Activated naive CD4-positive, alpha-beta T cell treated with anti-CD3 and anti-CD28 coated beads for 36 hours (primary cell): Measurements from ENCODE around the gene CHRM1. TPM values are rescaled to one million over a fixed set of nuclear protein-coding genes. Genes with fewer than 3 reads are reported as not detected.

Source experiments
- CTCF ChIA-PET: fragments of 350-600 bp; sonication (Branson Sonifier 250); formaldehyde crosslinking; loops from one replicate; lab custom pipeline; 2021; ENCODE audit warnings: antibody characterized with exemption; lab: Charles Lee
- DNase-seq: peaks from one replicate; pipeline ENCODE4 v3.0.0-alpha.2; 2020
- H3K27ac Mint-ChIP-seq: one replicate; pipeline ENCODE4 v1.8.0; 2021; ENCODE audit warnings: mild to moderate bottlenecking, mixed read lengths
- H3K27me3 Mint-ChIP-seq: one replicate; pipeline ENCODE4 v1.8.0; 2021; ENCODE audit warnings: low read depth, mixed read lengths
- H3K36me3 Mint-ChIP-seq: one replicate; pipeline ENCODE4 v1.8.0; 2021; ENCODE audit warnings: low read depth, mixed read lengths
- H3K4me1 Mint-ChIP-seq: one replicate; pipeline ENCODE4 v1.8.0; 2021; ENCODE audit warnings: low read depth, mixed read lengths
- H3K4me3 Mint-ChIP-seq: one replicate; pipeline ENCODE4 v1.8.0; 2021; ENCODE audit warnings: mild to moderate bottlenecking, moderate library complexity, mixed read lengths
- H3K9me3 Mint-ChIP-seq: one replicate; pipeline ENCODE4 v1.8.0; 2021; ENCODE audit warnings: mixed read lengths
- intact Hi-C: fragments of 100-400 bp; cut with micrococcal nuclease; formaldehyde crosslinking; loops from one replicate; pipeline ENCODE4 v1.15.1; 2023
- total RNA-seq, 2 experiments: library from RNA; stranded (reverse); gene quantifications; one replicate each; pipeline ENCODE4 v1.2.3, GENCODE V29; 2021

The CHRM1 gene
- total RNA-seq, 2 experiments from 2014 or later = not detected

DNA sequence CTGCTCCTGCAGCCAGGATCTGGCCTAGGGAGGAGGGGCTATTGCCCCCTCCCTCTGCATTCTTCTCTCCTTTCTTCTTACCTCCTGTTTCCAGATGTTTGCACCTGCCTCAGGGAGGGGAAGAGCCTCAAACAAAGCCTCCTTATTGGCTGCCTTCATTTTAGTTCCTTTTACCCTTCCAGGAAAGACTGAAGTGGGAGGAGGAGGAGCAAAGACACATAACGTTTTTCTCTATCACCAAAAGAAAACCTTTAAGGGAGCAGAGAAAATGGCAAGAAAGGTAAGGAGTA, 13.3 kb upstream of the CHRM1 start:
- CTCF ChIA-PET = no interaction called here
- H3K27me3 Mint-ChIP-seq = peaks cover 9% of the 10 kb centered on the region
- H3K9me3 Mint-ChIP-seq = peaks cover 7% of the 10 kb centered on the region
- no peaks in the 10 kb centered on the region for H3K4me1 Mint-ChIP-seq
- intact Hi-C loops = no loop called here
- H3K4me3 Mint-ChIP-seq = no peak overlapping the region
- no peak overlapping the region for H3K27ac Mint-ChIP-seq
- DNase-seq = no peak
- no peaks in the 10 kb centered on the region for H3K36me3 Mint-ChIP-seq

DNA sequence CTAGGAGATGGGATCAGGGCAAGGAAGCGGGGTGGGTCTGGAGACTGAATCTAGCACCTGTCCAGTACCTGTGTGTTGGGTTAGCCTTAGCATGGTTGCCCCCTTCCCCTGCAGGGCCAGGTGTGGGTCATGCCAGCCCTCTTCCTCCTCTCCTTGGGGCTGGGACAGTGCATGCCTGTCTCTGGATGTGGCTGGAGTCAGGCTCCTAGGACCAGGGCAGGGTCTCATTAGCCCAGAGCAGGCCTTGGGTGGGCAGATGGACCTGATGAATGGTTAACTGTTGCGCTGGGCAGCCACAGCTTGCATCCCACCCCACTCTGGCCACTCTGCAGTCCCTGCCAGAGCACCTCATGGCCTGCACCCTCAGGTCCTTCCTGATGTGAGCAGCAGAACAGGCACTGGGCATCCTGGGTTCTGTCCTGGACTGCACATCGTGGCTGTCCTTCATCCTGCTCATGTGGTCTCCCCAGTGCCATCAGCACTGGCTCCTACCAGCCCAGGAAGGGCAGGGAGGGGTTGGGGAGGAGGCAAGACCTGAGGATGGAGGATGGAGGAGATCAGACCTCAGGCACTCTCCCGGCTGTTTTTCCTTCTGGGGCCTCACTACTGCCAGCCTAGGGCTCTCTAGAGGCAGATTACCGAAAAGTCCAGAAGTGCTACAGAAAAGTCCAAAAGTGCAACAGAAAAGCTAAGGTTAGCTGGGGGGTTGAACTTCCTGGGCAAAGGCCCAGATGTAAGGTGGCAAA, 12.8 kb upstream of the CHRM1 start:
- H3K9me3 Mint-ChIP-seq = peaks cover 7% of the 10 kb centered on the region
- intact Hi-C loops = no loop called here
- no peak overlapping the region for H3K27ac Mint-ChIP-seq
- no peak for DNase-seq
- H3K27me3 Mint-ChIP-seq = peaks cover 12% of the 10 kb centered on the region
- no peaks in the 10 kb centered on the region for H3K4me1 Mint-ChIP-seq
- CTCF ChIA-PET = no interaction called here
- H3K4me3 Mint-ChIP-seq = no peak overlapping the region
- H3K36me3 Mint-ChIP-seq = no peaks in the 10 kb centered on the region

DNA sequence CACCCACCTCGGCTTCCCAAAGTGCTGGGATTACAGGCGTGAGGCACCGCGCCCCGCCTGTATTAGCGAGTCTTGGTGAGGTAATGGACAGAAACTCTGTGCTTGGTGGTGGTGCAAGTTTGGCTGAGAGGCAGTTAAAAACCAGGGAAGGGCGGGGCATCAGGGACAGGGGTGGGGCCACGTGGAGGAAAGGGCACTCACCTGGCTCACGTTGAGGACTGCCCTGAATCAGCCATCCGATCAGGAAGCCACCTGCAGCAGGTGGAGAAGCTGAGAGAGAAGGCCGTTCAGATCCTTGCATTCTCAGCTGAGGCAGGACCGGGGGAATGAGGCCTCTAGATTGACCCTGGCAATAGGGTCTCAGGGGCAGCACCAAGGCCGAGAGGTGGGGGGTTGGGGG, 12.1 kb upstream of the CHRM1 start:
- CTCF ChIA-PET = no interaction called here

GRCh38 chr11:62931499-62932278, 10.5 kb upstream of the CHRM1 start:
- Mint-ChIP-seq H3K36me3 (no peaks in the 10 kb centered on the region), H3K4me3 (no peak overlapping the region), H3K9me3 (no peaks in the 10 kb centered on the region), H3K27ac (no peak overlapping the region), H3K27me3 (peaks cover 33% of the 10 kb centered on the region), H3K4me1 (no peaks in the 10 kb centered on the region)
- CTCF ChIA-PET = interaction anchor here (1.2 kb wide), 1 partner anchor 43 kb away, joined by 3 read pairs; no protein-coding TSS in a partner anchor
- DNase-seq = no peak
- intact Hi-C loops = no loop called here

More for the DNA sequence above, 12.1 kb upstream of the CHRM1 start:
- H3K4me1 Mint-ChIP-seq = no peaks in the 10 kb centered on the region
- intact Hi-C loops = no loop called here
- no peaks in the 10 kb centered on the region for H3K36me3 Mint-ChIP-seq
- H3K9me3 Mint-ChIP-seq = peaks cover 7% of the 10 kb centered on the region
- no peak overlapping the region for H3K27ac Mint-ChIP-seq
- DNase-seq = no peak
- no peak overlapping the region for H3K4me3 Mint-ChIP-seq
- H3K27me3 Mint-ChIP-seq = peaks cover 19% of the 10 kb centered on the region

- H3K36me3 Mint-ChIP-seq = no peaks in the 10 kb centered on the region
- no peak overlapping the region for H3K27ac Mint-ChIP-seq
- peaks cover 44% of the 10 kb centered on the region for H3K27me3 Mint-ChIP-seq
- no peak for DNase-seq
- intact Hi-C loops = no loop called here
- H3K4me3 Mint-ChIP-seq = no peak overlapping the region
- H3K4me1 Mint-ChIP-seq = peaks cover 7% of the 10 kb centered on the region
- CTCF ChIA-PET = interaction anchor here (1.2 kb wide), 1 partner anchor 44 kb away, joined by 3 read pairs; no protein-coding TSS in a partner anchor
- no peaks in the 10 kb centered on the region for H3K9me3 Mint-ChIP-seq
Measured at GRCh38 chr11:62930666-62931065, 9.5 kb upstream of the CHRM1 start.

GRCh38 chr11:62930157-62930556, 9.0 kb upstream of the CHRM1 start:
- H3K27me3 Mint-ChIP-seq = peaks cover 49% of the 10 kb centered on the region

GRCh38 chr11:62928011-62928410, 6.8 kb upstream of the CHRM1 start:
- Mint-ChIP-seq H3K36me3 (no peaks in the 10 kb centered on the region), H3K9me3 (no peaks in the 10 kb centered on the region), H3K4me3 (no peak overlapping the region), H3K27ac (no peak overlapping the region), H3K4me1 (peaks cover 22% of the 10 kb centered on the region), H3K27me3 (peaks cover 62% of the 10 kb centered on the region)
- intact Hi-C loops = no loop called here
- DNase-seq = no peak
- CTCF ChIA-PET = interaction anchor here (1.3 kb wide), 1 partner anchor 22 kb away, joined by 5 read pairs; no protein-coding TSS in a partner anchor

More at GRCh38 chr11:62930157-62930556, 9.0 kb upstream of the CHRM1 start:
- Mint-ChIP-seq H3K36me3 (no peaks in the 10 kb centered on the region), H3K27ac (no peak overlapping the region), H3K4me3 (no peak overlapping the region), H3K4me1 (peaks cover 13% of the 10 kb centered on the region), H3K9me3 (no peaks in the 10 kb centered on the region)
- CTCF ChIA-PET = no interaction called here
- DNase-seq = no peak
- intact Hi-C loops = no loop called here

DNA sequence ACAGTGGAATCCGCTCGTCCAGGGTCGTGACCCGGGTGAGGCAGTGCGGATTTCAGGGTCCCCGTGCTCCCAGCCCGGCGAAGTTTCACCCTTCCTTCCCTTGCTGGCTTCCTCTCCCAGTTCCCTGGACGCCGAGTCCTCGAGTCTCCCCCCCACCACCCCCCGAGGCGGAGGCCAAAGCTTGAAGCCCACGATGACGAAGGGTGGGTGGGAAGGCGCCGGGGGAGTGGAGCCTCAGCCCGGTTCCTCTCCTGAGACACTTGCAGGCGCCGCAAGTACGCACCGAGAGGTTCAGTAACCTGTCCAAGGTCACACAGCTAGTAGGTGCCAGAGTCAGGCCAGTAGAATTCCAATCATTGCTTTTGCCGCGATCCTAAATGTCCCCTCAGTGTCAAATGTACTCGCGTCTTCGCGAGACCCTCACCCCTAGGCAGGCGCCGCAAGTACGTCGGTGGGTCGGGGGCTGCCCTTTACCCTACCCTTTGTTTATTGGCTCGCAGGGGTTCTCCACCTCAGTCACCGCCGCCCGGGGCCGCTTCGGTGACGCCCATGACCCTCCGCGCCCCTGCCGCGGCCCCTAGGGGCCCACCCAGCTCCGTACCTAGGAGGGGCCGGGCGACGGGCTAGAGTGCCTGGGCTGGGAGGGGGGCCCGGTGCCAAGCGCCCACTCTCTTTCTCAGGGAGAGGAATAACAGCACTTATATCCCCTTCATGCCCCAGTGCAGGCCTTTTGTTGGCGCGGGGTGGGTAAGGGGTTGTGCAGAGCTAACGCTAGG, 5.7 kb upstream of the CHRM1 start:
- H3K27ac Mint-ChIP-seq = no peak overlapping the region
- peaks cover 31% of the 10 kb centered on the region for H3K4me1 Mint-ChIP-seq
- no peak overlapping the region for H3K4me3 Mint-ChIP-seq
- H3K36me3 Mint-ChIP-seq = no peaks in the 10 kb centered on the region
- no peak for DNase-seq
- H3K27me3 Mint-ChIP-seq = peaks cover 68% of the 10 kb centered on the region
- intact Hi-C loops = no loop called here
- no peaks in the 10 kb centered on the region for H3K9me3 Mint-ChIP-seq
- CTCF ChIA-PET = interaction anchor here (1.3 kb wide), 1 partner anchor 21 kb away, joined by 5 read pairs; no protein-coding TSS in a partner anchor

GRCh38 chr11:62925745-62926679, 4.8 kb upstream of the CHRM1 start:
- Mint-ChIP-seq H3K4me1 (peaks cover 31% of the 10 kb centered on the region), H3K27me3 (peaks cover 73% of the 10 kb centered on the region), H3K4me3 (no peak overlapping the region), H3K36me3 (no peaks in the 10 kb centered on the region), H3K9me3 (no peaks in the 10 kb centered on the region), H3K27ac (no peak overlapping the region)
- CTCF ChIA-PET = no interaction called here
- no peak for DNase-seq
- intact Hi-C loops = no loop called here

DNA sequence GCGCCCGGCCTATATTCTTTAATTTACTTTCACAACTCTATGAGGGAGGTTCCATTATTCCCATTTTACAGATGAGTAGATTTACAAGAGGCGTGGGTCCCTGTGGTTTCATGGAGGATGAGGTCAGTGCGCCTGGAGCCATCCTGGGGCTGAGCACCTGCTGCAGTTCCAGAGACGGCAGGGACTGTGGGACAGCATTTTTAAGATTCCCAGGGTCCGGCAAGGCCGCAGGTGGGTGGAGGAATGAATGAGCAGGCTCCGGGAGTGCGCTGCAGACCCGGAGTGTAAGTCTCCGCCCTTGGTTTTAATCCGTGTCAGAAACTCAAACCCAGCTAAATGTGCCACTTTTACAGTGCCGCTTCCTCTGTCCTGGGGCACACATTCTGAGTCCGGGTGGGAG, 4.1 kb upstream of the CHRM1 start:
- H3K9me3 Mint-ChIP-seq = no peaks in the 10 kb centered on the region
- intact Hi-C loops = no loop called here

DNA sequence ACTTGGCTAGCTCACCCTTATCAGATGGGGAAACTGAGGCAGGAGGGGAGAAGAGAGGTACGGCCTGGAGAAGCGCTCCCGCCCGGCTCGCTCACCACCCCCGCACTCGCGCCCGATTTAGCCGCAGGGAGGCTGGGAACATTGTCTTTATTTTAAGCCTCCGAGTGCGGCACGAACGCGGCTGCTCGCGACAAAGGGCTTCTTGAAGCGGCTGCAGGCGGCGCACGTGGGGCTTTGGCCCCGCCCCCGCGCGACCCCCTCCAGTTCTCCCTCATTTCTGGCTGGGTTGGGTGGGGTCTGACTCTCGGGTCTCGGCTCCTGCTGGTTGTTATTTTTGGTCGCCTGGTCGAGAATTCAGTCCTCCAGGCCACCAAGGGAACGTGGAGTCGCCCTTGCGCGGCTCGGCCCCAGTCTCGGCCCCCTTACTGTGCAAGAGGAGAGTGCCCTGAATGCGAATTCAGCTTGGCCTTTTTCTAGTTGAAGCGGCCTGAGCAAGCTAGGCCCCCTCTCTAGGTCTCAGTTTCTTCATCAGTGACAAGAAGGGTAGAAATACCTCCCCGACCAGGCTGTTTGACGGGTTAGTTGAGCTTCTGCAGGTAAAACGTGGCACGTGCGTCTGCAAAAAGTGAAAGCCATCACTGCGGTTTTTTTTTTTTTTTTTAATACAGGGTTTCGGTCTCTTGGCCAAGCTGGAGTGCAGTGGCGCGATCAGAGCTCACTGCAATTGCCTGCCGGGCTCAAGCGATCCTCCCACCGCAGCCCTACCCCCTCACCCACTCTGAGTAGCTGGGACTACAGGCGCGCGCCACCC, 2.6 kb upstream of the CHRM1 start:
- Mint-ChIP-seq H3K4me1 (peaks cover 31% of the 10 kb centered on the region), H3K9me3 (no peaks in the 10 kb centered on the region), H3K27ac (no peak overlapping the region), H3K36me3 (no peaks in the 10 kb centered on the region), H3K4me3 (peak overlapping the region; percentile 52), H3K27me3 (peaks cover 63% of the 10 kb centered on the region)
- peak; percentile 43 for DNase-seq
- CTCF ChIA-PET = interaction anchor here (0.7 to 3.6 kb wide), 6 partner anchors 18 to 137 kb away, joined by 3 to 21 read pairs (median 4); no protein-coding TSS in a partner anchor
- intact Hi-C loops = loop anchor here (2.0 kb wide), 1 partner anchor 17 kb away; no protein-coding TSS in a partner anchor

More for the DNA sequence above, 4.1 kb upstream of the CHRM1 start:
- Mint-ChIP-seq H3K27me3 (peaks cover 68% of the 10 kb centered on the region), H3K27ac (no peak overlapping the region), H3K4me1 (peaks cover 31% of the 10 kb centered on the region), H3K36me3 (no peaks in the 10 kb centered on the region), H3K4me3 (no peak overlapping the region)
- no peak for DNase-seq
- CTCF ChIA-PET = interaction anchor here (0.6 to 3.6 kb wide), 3 partner anchors 19 to 511 kb away, joined by 3 to 21 read pairs (median 4); no protein-coding TSS in a partner anchor
